ENCODE data around the gene LARGE1.

- TF ChIP-seq REST (IDR thresholded peaks at IDR 0.05; ENCODE audit: insufficient read depth in 1 of 2, low read depth in 2 of 2, low read length in 1 of 2) (no peak), CTCF (IDR thresholded peaks at IDR 0.05) (no peak), TCF7L2 (IDR thresholded peaks at IDR 0.05; ENCODE audit: low read depth, low read length) (no peak)
These were observed 569.8 kb downstream of the LARGE1 start for GRCh38 chr22:33350491-33350890.

All from Panc1 (cell line).